HG03565 (cell line): ENCODE data around the gene RSRC1.
A peak's percentile ranks its signal among the peaks of the same experiment; 100 is the strongest.
"Not testable (repeated sequence)": the region's sequence is repeated elsewhere in the genome, so short reads cannot be mapped to it uniquely, and the experiment has no call there.

Experiments
- ATAC-seq: cut with Tn5 transposase; IDR thresholded peaks from one replicate; pipeline ENCODE4 v1.9.1; 2021; ENCODE audit warnings: mild to moderate bottlenecking, moderate library complexity; ENCODE audit not compliant: unreplicated experiment

The RSRC1 gene

GRCh38 chr3:158505117-158505516 lies 395.2 kb downstream of the RSRC1 start:
- ATAC-seq, result no peak

- no peak for ATAC-seq
Observed at GRCh38 chr3:158506456-158506855, 396.6 kb downstream of the RSRC1 start.

- no peak for ATAC-seq
Observed at GRCh38 chr3:158508481-158508880, 398.6 kb downstream of the RSRC1 start.

- no peak for ATAC-seq
Observed at GRCh38 chr3:158509891-158510290, 400.0 kb downstream of the RSRC1 start.

GRCh38 chr3:158516729-158517128 lies 406.8 kb downstream of the RSRC1 start:
- ATAC-seq, result not testable (repeated sequence)

GRCh38 chr3:158519776-158520175 lies 409.9 kb downstream of the RSRC1 start:
- no peak for ATAC-seq

GRCh38 chr3:158520433-158520832 lies 410.5 kb downstream of the RSRC1 start:
- ATAC-seq, result no peak

GRCh38 chr3:158522221-158523136 lies 412.6 kb downstream of the RSRC1 start:
- ATAC-seq, result no peak

- ATAC-seq, result no peak
Observed at GRCh38 chr3:158528076-158528674, 418.3 kb downstream of the RSRC1 start.

GRCh38 chr3:158531334-158531733 lies 421.4 kb downstream of the RSRC1 start:
- no peak for ATAC-seq

- ATAC-seq, result peak; percentile 49
Observed at GRCh38 chr3:158532099-158532734, 422.3 kb downstream of the RSRC1 start.

- no peak for ATAC-seq
Observed at GRCh38 chr3:158535918-158536317, 426.0 kb downstream of the RSRC1 start.

- ATAC-seq, result peak; percentile 40
Observed at GRCh38 chr3:158539414-158540014, 429.6 kb downstream of the RSRC1 start.

- ATAC-seq, result no peak
Observed at GRCh38 chr3:158540066-158540465, 430.2 kb downstream of the RSRC1 start.

- ATAC-seq, result no peak
Observed at GRCh38 chr3:158548691-158549090, 438.8 kb downstream of the RSRC1 start.

- ATAC-seq, result not testable (repeated sequence)
Observed at GRCh38 chr3:158549938-158550337, 440.0 kb downstream of the RSRC1 start.

- no peak for ATAC-seq
Observed at GRCh38 chr3:158552124-158552523, 442.2 kb downstream of the RSRC1 start.

- no peak for ATAC-seq
Observed at GRCh38 chr3:158559504-158559903, 449.6 kb downstream of the RSRC1 start.

- no peak for ATAC-seq
Observed at GRCh38 chr3:158560979-158561378, 451.1 kb downstream of the RSRC1 start.

- no peak for ATAC-seq
Observed at GRCh38 chr3:158562674-158563073, 452.8 kb downstream of the RSRC1 start.

GRCh38 chr3:158563076-158563475 lies 453.2 kb downstream of the RSRC1 start:
- no peak for ATAC-seq
